Loucy (cell line): Measurements from ENCODE around the gene CACNA1A.

Source experiments
- EZH2phosphoT487 ChIP-seq: fragments of 200-600 bp; IDR thresholded peaks from 2 replicates; pipeline ENCODE4 v1.6.1; 2018; ENCODE audit warnings: antibody characterized with exemption, mild to moderate bottlenecking, moderate library complexity, borderline replicate concordance
- TF ChIP-seq, protein P1 (sequence below): fragments of 200-600 bp; sonication (generic); conservative IDR thresholded peaks from 2 replicates; pipeline ENCODE4 v1.5.1; 2014; ENCODE audit warnings: mild to moderate bottlenecking, antibody characterized with exemption, low read length

DNA sequence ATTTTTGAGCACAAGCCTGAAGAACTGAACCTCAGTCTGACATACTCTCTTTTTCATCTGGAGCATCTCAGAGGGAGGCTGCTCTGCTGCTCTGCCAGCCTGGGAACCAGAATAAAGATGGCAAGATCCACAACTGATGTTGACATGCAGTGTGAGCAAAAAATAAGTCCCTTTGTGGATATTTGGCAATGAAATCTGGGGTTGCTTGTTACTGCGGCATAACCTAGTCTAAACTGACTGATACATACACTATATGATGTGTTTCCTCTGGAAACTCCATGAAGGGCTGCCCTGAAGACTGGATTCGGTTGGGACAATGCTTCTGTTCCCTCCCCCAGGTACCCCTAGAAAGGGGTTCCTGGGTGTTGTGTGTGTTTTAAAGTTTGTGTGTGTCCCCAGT is 249.4 kb downstream of the CACNA1A start:
- TF ChIP-seq, protein P1, sequence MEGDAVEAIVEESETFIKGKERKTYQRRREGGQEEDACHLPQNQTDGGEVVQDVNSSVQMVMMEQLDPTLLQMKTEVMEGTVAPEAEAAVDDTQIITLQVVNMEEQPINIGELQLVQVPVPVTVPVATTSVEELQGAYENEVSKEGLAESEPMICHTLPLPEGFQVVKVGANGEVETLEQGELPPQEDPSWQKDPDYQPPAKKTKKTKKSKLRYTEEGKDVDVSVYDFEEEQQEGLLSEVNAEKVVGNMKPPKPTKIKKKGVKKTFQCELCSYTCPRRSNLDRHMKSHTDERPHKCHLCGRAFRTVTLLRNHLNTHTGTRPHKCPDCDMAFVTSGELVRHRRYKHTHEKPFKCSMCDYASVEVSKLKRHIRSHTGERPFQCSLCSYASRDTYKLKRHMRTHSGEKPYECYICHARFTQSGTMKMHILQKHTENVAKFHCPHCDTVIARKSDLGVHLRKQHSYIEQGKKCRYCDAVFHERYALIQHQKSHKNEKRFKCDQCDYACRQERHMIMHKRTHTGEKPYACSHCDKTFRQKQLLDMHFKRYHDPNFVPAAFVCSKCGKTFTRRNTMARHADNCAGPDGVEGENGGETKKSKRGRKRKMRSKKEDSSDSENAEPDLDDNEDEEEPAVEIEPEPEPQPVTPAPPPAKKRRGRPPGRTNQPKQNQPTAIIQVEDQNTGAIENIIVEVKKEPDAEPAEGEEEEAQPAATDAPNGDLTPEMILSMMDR, result no peak
- no peak for TF ChIP-seq EZH2phosphoT487
